ENCODE data around the gene SERINC3. TPM values are rescaled to one million over a fixed set of nuclear protein-coding genes. Genes with fewer than 3 reads are reported as not detected.

The SERINC3 gene
- total RNA-seq, 4 donors from 2014 or later = 102 to 157 (median 121) TPM

DNA sequence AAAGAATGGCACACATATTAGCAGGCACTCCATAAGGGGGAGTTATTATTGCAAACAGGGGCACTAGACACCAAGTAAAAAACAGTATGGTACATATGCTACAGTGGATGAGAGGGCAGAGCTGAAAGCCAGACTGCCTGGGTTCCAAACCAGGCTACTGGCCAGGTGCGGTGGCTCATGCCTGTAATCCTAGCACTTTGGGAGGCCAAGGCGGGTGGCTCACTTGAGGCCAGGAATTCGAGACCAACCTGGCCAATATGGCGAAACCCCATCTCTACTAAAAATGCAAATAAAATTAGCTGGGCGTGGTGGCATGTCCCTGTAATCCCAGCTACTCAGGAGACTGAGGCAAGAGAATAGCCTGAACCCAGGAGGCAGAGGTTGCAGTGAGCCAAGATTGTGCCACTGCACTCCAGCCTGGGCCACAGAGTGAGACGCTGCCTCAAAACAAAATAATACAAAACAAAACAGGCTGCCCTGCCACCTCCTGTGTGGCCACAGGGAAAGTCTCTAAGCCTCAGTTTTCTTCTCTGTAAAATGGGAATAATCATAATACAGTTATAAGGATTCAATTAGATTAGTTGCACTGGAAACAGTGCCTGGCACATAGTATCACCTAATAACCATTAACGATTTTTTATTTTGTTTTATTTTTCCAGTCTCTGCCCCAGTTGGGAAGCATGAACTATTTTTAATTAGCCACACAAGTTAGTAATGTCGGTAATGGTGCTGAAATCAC is 53.7 kb downstream of the SERINC3 start:
- DNase-seq (ENCODE audit: low spot score) = no peak
- no peak for ATAC-seq (ENCODE audit: low FRiP score)

GRCh38 chr20:44467289-44467883 is 54.5 kb downstream of the SERINC3 start:
- TF ChIP-seq, protein P1, sequence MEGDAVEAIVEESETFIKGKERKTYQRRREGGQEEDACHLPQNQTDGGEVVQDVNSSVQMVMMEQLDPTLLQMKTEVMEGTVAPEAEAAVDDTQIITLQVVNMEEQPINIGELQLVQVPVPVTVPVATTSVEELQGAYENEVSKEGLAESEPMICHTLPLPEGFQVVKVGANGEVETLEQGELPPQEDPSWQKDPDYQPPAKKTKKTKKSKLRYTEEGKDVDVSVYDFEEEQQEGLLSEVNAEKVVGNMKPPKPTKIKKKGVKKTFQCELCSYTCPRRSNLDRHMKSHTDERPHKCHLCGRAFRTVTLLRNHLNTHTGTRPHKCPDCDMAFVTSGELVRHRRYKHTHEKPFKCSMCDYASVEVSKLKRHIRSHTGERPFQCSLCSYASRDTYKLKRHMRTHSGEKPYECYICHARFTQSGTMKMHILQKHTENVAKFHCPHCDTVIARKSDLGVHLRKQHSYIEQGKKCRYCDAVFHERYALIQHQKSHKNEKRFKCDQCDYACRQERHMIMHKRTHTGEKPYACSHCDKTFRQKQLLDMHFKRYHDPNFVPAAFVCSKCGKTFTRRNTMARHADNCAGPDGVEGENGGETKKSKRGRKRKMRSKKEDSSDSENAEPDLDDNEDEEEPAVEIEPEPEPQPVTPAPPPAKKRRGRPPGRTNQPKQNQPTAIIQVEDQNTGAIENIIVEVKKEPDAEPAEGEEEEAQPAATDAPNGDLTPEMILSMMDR (IDR thresholded peaks at IDR 0.05) = no peak
- ATAC-seq (ENCODE audit: low FRiP score) (peak; percentile 64), DNase-seq (ENCODE audit: low spot score) (no peak)

More for the DNA sequence above, 53.7 kb downstream of the SERINC3 start:
- TF ChIP-seq, protein P1 (IDR thresholded peaks at IDR 0.05) = no peak

DNA sequence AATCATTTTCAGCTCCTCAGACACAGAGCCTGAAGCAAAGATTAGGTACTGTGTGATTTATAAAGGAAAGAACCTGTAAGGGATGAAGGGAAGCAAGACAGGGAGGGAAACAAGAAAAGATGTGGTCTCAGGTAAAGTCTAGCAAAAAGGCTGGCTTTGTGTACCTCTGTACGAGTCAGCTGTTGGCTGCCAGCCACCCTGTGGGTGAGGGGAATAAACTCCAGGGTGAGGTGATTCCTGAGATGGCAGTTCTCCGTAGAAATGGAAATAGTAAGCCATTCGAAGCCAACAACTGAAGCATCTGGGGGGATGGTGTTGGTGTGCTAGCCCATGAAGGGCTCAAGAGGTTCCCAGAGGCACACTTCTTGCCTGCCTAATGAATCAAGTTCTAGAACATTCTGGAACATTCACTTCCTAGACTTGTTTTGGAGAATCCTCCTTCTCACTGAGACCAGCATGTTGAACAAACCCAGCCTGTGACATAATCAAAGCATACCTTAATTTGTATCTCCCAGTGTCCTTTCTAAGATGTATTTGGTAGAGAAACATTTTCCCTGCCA is 56.8 kb downstream of the SERINC3 start:
- TF ChIP-seq, protein P1 (IDR thresholded peaks at IDR 0.05) = no peak
- DNase-seq (ENCODE audit: low spot score) (no peak), ATAC-seq (ENCODE audit: low FRiP score) (no peak)

- DNase-seq (ENCODE audit: low spot score) = no peak
- TF ChIP-seq, protein P1 (IDR thresholded peaks at IDR 0.05) = no peak
- no peak for ATAC-seq (ENCODE audit: low FRiP score)
These were observed 57.4 kb downstream of the SERINC3 start for GRCh38 chr20:44464514-44464913.

GRCh38 chr20:44463466-44463865 is 58.4 kb downstream of the SERINC3 start:
- TF ChIP-seq, protein P1 (IDR thresholded peaks at IDR 0.05) = no peak
- no peak for ATAC-seq (ENCODE audit: low FRiP score)
- no peak for DNase-seq (ENCODE audit: low spot score)

DNA sequence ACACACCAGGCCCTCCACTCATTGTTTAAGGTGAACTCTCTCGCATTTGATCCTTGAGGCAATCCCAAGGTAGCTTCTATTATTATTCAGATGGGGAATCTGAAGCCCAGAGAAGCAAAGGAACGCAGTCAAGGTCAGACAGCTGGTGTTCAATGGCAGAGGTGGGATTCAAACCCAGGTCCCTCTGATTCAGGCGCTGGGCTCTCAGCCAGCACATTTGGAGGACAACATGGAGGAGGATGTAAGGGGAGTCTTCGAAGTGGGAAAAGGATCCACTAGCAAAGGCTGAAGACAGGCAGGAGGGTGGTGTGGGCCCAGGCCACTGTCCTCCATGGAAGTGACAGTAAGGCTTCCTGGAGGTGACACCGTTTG is 60.1 kb downstream of the SERINC3 start:
- no peak for DNase-seq (ENCODE audit: low spot score)
- TF ChIP-seq, protein P1 (IDR thresholded peaks at IDR 0.05) = no peak

More for the DNA sequence above, 60.1 kb downstream of the SERINC3 start:
- ATAC-seq (ENCODE audit: low FRiP score) = no peak

Measured in omental fat pad (tissue), 4 donors.